ENCODE measurements around the gene ATPAF2.

ATPAF2 gene

DNA sequence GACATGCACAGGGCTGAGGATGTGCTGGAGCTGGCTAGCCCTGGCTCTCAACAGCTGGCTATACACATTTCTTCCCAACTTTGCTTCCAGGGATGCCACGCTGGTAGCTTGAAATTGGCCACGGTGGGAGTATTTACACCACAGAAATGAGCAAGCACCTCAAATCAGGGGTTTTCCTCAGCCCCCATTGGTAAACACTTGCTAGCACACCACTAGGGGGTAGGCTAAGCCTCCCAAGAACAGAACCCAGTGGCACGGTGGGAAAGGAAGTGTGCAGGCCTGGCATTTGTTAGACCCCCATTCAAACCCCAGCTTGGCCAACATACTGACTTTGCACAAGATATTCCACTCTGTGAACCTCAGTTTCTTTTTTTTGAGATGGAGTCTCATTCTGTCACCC, 53.4 kb downstream of the ATPAF2 start:
- no peak for DNase-seq (ENCODE audit: low spot score)

DNA sequence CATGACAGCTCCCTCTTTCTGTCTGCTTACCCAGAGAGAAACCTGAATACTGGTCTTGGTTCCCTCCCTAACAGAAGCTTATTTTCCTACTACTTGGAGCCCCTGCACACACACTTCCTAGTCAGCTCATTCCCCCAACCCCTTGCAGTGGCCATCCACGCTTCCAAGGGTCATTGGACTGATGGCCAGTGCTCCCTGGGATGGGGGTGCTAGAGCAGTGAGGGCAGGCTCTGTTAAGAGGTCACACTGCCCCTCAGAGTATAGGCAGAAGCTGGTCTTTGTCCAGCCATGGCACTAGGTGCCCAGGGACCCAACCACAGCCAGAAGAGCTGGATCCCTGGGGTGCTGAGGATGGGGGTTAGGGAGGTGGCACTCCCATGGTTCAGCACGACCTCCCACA, 53.8 kb downstream of the ATPAF2 start:
- DNase-seq (ENCODE audit: low spot score): no peak

DNA sequence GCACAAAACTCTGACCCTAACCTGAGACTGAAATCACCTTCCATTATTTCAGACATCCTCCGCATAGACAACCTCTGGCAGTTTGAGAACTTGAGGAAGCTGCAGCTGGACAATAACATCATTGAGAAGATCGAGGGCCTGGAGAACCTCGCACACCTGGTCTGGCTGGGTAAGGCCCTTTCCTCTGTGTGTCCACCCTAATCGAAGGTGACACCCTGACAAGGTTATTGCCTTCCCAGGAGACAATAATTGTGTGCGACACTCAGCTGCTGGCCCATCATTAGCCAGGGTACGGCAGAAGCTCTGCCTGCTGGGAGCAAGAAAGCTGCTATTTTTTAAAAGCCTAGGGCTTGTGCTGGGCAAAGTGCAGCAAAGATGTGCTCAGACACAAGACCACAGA, 55.2 kb downstream of the ATPAF2 start:
- DNase-seq (ENCODE audit: low spot score): no peak

DNA sequence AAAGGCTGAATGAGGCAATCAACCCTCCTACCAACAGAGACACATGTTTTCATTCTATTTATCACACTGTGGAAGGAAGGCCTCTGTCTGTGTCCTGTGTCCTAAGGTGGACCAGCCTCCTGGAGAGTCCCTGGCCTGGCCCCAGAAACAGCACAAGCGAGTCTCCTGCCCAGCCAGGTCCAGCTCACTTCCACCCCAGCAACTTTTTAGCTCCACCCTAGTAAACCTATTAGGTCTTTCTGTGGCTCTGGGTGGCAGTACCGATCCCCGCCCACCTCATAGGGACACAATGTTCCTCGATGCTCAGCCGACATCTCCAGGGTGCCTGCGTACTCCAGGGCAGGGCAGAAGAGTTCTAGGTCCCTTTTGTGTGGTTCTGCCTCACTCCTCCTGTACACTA, 55.6 kb downstream of the ATPAF2 start:
- DNase-seq (ENCODE audit: low spot score): no peak

DNA sequence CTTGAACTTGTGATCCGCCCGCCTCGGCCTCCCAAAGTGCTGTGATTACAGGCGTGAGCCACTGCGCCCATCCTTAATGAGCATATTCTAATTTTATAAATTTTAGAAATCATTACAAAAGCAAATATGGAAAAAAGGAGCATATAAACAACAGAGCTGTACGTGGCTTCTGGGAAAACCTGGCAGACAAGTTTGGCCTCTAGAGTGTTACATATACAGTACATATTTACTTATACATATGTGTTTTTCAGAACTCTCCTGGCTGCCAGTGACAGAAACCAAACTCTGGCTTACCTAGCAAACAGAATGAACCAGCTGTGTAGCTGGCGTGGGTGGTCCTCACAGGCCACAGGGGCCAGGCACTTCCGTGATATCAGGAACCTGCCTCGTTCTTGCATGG, 56.2 kb downstream of the ATPAF2 start:
- no peak for DNase-seq (ENCODE audit: low spot score)

DNA sequence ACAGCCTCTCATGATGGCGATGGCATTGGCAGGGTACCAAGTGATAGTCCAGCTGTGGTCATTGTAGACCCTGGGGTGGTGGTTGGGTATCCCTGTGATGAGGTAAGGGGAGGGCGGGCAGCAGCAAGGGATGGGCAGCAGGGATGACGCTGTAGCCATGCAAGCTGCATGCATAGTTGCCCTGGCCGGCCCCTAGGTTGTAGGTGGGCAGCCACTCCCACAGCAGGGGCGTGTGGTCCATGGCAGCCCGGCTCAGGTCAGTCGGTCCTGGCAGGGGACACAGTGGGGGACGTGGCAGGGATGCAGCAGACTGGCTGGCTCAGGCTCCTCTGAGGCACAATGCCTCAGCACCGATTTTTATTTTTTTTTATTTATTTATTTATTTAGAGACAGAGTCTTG, 57.6 kb downstream of the ATPAF2 start:
- DNase-seq (ENCODE audit: low spot score): no peak

DNA sequence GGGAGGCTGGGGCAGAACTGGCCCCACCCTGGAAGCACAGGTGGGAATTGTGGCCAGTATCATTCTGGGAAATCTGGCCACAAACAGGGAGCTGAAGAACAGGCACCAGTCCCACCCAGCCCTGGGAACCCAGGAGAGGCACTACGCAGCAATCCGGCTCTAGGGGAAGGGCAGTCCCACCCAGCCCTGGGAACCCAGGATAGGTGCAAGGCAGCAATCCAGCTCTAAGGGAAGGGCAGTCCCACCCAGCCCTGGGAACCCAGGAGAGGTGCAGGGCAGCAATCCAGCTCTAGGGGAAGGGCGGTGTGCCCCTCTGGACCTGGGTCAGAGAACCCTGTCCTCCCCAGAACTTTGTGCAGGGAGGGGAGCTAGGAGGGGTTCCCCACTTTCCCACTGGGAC, 59.2 kb downstream of the ATPAF2 start:
- DNase-seq (ENCODE audit: low spot score): no peak

DNA sequence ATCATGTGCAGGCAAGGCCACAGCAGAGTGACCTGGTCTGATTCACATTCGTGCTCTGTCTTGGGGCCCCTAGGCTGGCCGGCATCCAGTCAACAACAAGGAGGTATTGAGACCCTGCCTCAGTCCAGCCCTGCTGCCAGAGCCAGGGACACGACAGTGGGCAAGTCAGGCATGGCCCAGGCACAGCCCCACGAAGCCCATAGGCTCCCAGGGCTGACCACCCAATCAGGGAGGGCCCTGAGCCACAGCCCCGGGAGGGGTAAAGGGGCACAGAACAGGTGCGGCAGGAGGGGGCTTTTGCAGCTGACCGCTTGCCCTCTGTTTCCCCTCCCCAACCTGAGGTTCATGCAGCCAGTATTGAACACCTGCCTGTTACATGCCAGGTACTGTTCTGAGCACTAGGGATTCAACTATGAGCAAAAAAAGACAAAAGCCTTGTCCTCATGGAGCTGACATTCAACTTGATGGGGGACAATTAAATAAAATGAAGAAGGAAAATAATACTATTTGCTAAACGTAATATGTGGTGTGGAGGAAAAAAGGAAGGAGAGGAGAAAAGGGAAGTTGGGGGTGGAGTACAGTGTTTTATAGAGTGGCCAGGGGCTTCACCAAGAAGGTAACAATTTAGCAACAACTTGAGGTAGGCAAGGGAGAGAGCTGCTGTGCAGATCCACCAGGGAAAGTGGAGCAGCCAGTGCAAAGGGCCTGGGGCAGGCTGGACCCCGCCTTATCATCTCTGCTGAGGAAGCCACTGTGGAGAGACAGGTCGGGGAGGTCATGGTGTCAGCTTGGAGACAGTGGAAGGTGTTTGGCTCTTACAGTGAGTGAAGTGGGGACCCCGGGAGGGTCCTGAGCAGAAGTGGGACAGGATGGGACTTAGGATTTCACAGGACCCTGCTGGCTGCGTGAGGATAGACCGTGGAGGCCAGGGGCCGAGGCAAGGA, 60.2 kb downstream of the ATPAF2 start:
- DNase-seq (ENCODE audit: low spot score): no peak

DNA sequence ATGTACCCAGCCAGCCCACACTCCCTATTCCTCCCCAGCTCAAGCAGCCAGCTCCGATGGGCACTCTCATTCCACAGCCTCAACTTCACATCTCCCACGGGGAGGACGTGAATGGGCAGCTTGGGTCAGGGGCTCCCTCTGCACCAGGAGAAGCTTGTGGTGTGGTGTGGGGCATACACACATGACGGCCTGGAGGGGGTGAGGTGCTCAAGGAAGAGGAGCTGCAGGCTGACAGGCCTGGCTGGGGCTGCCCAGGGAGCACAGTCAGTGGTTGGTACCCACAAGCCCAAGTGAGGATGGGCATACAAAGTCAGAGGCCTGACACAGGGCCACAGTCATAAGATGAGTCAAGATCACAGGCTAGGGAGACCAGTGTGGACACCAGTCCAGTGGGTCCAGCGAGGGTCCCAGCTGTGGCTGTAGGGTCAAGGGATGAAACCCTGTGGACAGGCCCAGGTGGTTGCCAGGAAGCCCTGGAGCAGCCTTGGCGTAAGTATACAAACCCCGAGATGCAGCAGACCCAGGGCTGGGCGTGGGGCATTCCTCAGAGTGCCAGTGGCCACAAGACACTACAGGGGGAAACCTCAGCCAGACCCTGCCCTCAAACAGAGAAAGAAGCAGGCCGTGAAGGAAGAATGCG, 61.9 kb downstream of the ATPAF2 start:
- DNase-seq (ENCODE audit: low spot score): no peak

DNA sequence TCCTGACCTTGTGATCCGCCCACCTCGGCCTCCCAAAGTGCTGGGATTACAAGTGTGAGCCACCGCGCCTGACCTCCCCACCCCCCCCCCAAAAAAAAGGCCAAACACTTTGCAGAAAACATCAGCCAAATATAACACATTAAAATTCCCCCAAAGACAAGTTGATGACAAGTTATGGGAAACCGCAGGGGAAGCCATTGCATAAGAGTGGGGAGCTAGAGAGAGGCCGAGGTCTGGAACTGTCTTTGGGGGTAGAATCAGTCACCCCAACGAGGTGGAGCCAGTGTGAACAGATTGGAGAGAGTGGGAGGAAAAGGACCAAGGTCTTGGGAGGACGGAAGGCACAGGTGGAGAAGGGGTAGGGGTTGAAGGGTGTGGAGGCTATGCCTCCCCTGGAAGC, 63.5 kb downstream of the ATPAF2 start:
- no peak for DNase-seq (ENCODE audit: low spot score)

DNA sequence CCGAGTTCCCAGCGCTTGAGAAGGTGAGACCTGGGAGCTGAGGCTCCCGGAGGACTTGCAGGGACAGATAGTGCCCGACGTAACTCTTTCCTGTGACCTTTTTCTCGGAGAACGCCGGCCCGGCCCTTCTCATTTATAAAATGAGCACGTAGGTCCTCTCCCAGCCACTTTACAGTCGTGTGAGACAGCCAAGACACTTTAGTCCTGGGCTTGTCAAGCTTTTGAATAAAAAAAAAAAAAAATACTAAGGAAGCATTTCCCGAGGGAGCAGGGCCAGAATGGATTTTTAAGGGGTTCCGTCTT, 66.1 kb downstream of the ATPAF2 start:
- DNase-seq (ENCODE audit: low spot score): no peak

DNA sequence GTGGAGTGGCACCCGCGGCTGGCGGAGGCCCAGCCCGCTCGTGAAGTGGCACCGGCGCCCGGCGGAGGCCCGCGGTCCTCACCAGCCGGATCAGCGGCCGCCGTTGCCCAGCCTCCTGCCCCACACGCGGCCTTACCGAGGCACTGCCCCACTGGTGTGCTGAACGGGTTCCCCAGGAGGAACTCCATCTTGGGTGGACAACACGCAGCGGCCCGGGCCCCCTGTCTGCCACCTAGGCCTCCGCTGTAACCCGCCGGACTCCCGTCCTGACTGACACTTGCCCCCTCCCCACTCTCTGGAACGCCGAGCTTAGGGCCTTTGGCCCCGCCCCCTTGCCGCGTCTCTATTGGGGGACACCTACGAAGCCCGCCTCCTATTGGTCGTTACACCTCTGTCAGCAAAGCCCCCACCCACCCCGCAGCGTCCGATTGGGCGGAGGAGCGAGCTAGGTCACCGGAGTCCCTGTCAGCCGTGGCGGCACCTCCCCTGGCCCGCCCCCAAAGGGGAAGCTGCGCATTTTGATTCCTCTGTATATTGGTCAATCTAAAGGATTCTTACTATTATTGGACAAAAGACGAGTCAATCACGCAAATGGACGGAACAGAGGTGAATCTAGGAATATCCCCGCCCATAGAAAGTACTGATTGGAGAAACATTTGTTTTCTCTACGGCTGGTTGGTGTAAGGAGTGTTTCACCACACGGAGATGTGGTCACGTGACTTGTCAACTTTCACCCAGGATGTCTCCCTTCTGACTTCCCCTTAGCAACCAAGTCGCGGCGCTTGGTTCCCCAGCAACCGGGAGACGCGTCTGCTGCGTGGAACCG, 66.6 kb downstream of the ATPAF2 start, which contains the start of the genes DRC3 and TOM1L2:
TSS of gene DRC3 (plus strand) at position 737 of the 826 bp plus-strand sequence. CDS start 4,737 bp downstream, outside the sequence.
TSS of gene TOM1L2 (minus strand) at position 275 of the 826 bp plus-strand sequence. CDS start at position 188, 87 bp downstream.
- peak; percentile 98 for DNase-seq (ENCODE audit: low spot score)

DNA sequence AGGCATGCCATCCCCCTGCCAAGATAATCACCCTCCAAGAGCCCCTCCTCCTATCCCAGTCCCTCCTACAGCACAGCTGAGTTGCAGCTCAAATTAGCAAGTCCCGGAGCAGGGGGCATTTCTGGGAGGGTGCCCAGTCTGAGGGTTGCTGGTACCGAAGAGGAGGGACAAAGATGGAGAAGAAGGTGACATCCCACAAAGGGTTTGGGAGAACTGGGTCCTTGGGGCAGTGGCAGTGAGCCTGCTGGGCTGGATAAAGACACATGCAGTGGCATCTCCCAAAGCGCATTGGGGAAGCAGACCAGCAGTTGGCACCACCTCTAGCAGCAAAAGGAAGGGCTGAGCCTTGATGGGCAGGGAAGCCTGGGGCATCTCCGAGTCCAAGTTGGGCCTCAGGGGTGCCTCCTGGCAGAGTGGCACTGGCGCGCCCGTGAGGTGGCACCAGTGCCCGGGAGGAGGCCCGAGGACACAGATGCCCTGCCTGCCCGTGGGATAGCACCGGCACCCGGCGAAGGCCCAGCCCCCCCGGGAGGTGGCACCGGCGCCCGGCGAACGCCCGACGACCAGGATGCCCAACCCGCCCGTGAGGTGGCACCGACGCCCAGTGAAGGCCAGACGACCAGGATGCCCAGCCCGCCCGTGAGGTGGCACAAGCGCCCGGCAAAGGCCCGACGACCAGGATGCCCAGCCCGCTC, 67.4 kb downstream of the ATPAF2 start:
- DNase-seq (ENCODE audit: low spot score): no peak

DNA sequence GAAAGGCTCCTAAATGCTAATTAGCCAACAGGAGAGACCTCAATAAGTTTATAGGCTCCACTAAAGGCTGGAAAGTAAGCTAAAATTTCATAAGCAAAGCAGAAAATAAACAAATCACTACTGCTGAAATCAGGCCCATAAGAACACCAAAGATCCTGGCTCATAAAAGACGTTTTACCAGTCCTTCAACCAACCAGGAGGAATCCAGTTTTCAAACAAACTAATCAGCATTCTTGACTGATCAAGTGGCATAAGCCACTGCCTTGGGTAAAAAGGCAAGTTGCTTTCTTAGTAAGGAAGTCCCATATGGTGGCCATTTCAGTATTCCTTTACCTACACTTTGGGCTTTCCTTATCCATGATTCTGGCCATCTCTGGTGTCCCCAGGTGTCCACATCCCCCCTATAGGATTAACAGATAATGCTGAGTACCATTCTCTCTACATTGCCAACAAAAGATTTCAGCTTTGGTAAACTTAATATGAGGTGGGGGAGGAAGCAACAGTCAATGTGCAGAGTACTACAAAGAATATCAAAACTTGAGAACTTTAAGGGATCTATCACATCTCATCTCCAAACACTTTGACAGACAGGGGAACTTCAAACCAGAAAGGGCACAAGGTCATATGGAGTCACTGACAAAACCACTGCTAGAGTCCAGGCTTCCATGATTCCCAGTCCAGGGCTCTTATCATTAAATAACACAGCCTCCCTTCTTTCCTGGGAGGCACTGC, 68.1 kb downstream of the ATPAF2 start:
- no peak for DNase-seq (ENCODE audit: low spot score)
